K562 (cell line): Measurements from ENCODE around the gene DDRGK1. TPM values are rescaled to one million over a fixed set of nuclear protein-coding genes. Genes with fewer than 3 reads are reported as not detected.

Experiments
- ATAC-seq: fragments of 200-7000 bp; cut with Tn5 transposase; 3 replicates; pipeline ENCODE4 v1.9.1; 2020; ENCODE audit warnings: moderate library complexity
- BruUV-seq: library from RNA; stranded (reverse); fragments of 400-500 nt; replicated peaks from 2 replicates; lab custom pipeline; 2021; lab: Mats Ljungman, UMichigan
- CTCF ChIA-PET: fragments of 300-600 bp; formaldehyde crosslinking; extraction: SDS; loops from one replicate; lab custom pipeline; 2021; ENCODE audit warnings: low intra/inter-chr PET ratio; lab: Yijun Ruan, JAX
- POLR2A ChIA-PET: fragments of 300-600, 350-650 bp; sonication (Branson Sonifier 250); formaldehyde crosslinking; extraction: SDS; loops from one replicate; lab custom pipeline; 2021; ENCODE audit warnings: antibody characterized with exemption, inconsistent platforms; lab: Yijun Ruan, JAX
- DNase-seq, 4 experiments: peaks; one replicate each; pipeline versions ENCODE4 v3.0.0 to v3.0.0-alpha.2; 2011 to 2018; ENCODE audit warnings: low spot score in 3 of 4, mixed read lengths in 3 of 4; ENCODE audit errors: extremely low read depth in 1 of 4
- FAIRE-seq: peaks from 2 replicates; lab custom pipeline; 2011; peaks lifted over from hg19 to GRCh38; lab: Jason Lieb, UNC
- H2AFZ ChIP-seq: 2 replicates; pipeline ENCODE4 v1.6.0; 2011; ENCODE audit warnings: low read depth, low read length, control low read depth, inconsistent platforms
- H3K27ac ChIP-seq: fragments of 200-600 bp; 3 replicates; pipeline ENCODE4 v1.8.0; 2011; ENCODE audit warnings: low read depth, mild to moderate bottlenecking, control low read depth, inconsistent platforms, low read length, moderate library complexity, mixed read lengths; ENCODE audit errors: extremely low read depth
- H3K27me3 ChIP-seq, 2 experiments: fragments of 300-600 bp in 1 of 2; 2 replicates in 1 of 2; 3 replicates in 1 of 2; pipeline versions ENCODE4 v1.6.0 to v1.8.0; 2011; ENCODE audit warnings: inconsistent platforms in 2 of 2, low read length in 2 of 2, mild to moderate bottlenecking in 1 of 2, mixed read lengths in 1 of 2, moderate library complexity in 1 of 2; ENCODE audit not compliant: control insufficient read depth in 2 of 2, insufficient read depth in 2 of 2
- H3K36me3 ChIP-seq: fragments of 300-600 bp; 3 replicates; pipeline ENCODE4 v1.8.0; 2011; ENCODE audit warnings: mild to moderate bottlenecking, low read length, inconsistent platforms; ENCODE audit not compliant: control insufficient read depth, insufficient read depth
- H3K4me1 ChIP-seq, 2 experiments: fragments of 200-600 bp in 1 of 2; replicated peaks in 1 of 2; 2 replicates in 1 of 2; 3 replicates in 1 of 2; pipeline versions ENCODE4 v1.5.1 to v1.8.0; 2011; ENCODE audit warnings: inconsistent platforms in 2 of 2, low read length in 2 of 2, mild to moderate bottlenecking in 1 of 2, mixed read lengths in 1 of 2, moderate library complexity in 1 of 2; ENCODE audit not compliant: control insufficient read depth in 2 of 2, insufficient read depth in 2 of 2
- H3K4me2 ChIP-seq: 2 replicates; pipeline ENCODE4 v1.6.1; 2011; ENCODE audit warnings: low read length, control low read depth, inconsistent platforms, mixed read lengths; ENCODE audit not compliant: insufficient read depth
- H3K4me3 ChIP-seq: fragments of 200-600 bp; sonication (generic), shearing (Covaris generic); 2 replicates; pipeline ENCODE4 v1.5.1; 2016; ENCODE audit warnings: control low read depth, inconsistent platforms
- H3K79me2 ChIP-seq: fragments of 200-600 bp; 3 replicates; pipeline ENCODE4 v1.8.0; 2011; ENCODE audit warnings: low read length, inconsistent platforms; ENCODE audit not compliant: control insufficient read depth, insufficient read depth
- H3K9ac ChIP-seq, 2 experiments: 2 replicates each; pipeline versions ENCODE4 v1.6.0 to v1.6.1; 2011; ENCODE audit warnings: low read depth in 2 of 2, low read length in 2 of 2, control low read depth in 1 of 2, inconsistent platforms in 1 of 2, mild to moderate bottlenecking in 1 of 2, mixed read lengths in 1 of 2; ENCODE audit not compliant: insufficient read depth in 1 of 2
- H3K9me1 ChIP-seq: one replicate; pipeline ENCODE4 v1.6.0; 2011; ENCODE audit warnings: inconsistent platforms, mild to moderate bottlenecking, low read length, moderate library complexity; ENCODE audit not compliant: control insufficient read depth, insufficient read depth
- H3K9me3 ChIP-seq: replicated peaks from 2 replicates; pipeline ENCODE4 v1.5.1; 2011; ENCODE audit warnings: low read depth, low read length, inconsistent platforms; ENCODE audit not compliant: control insufficient read depth, insufficient read depth
- H4K20me1 ChIP-seq: replicated peaks from 2 replicates; pipeline ENCODE4 v1.6.1; 2011; ENCODE audit warnings: low read length, inconsistent platforms, mixed read lengths; ENCODE audit not compliant: control insufficient read depth, insufficient read depth
- BDP1 ChIP-seq: IDR thresholded peaks from 3 replicates; pipeline ENCODE4 v1.6.1; 2011; ENCODE audit not compliant: insufficient read length, insufficient read depth
- E2F8 ChIP-seq: fragments of 450-650 bp; IDR thresholded peaks from 2 replicates; pipeline ENCODE4 v1.7.1; 2018; ENCODE audit warnings: mild to moderate bottlenecking, low read depth; ENCODE audit not compliant: partially characterized antibody
- FOXP1 ChIP-seq: sonication (generic); formaldehyde crosslinking; IDR thresholded peaks from 2 replicates; pipeline ENCODE4 v1.8.0; 2022; ENCODE audit warnings: mild to moderate bottlenecking, missing genetic modification reagents
- GTF2F1 ChIP-seq: IDR thresholded peaks from 2 replicates; pipeline ENCODE4 v1.6.1; 2011; ENCODE audit warnings: low read depth, low read length, improper control_type of control experiment
- HDAC2 ChIP-seq: fragments of 450-650 bp; IDR thresholded peaks from 2 replicates; pipeline ENCODE4 v1.6.1; 2016; ENCODE audit warnings: mild to moderate bottlenecking
- HMG20B ChIP-seq: fragments of 250-450 bp; sonication (Bioruptor Pico); IDR thresholded peaks from 2 replicates; pipeline ENCODE4 v1.5.0; 2021; ENCODE audit warnings: mild to moderate bottlenecking
- HMGN3 ChIP-seq: IDR thresholded peaks from 2 replicates; pipeline ENCODE4 v1.6.1; 2011; ENCODE audit warnings: borderline replicate concordance, low read depth, mild to moderate bottlenecking, mixed read lengths, low read length; ENCODE audit not compliant: insufficient read length; ENCODE audit errors: extremely low read depth
- NBN ChIP-seq: fragments of 450-650 bp; IDR thresholded peaks from 2 replicates; pipeline ENCODE4 v1.6.1; 2016; ENCODE audit warnings: low read depth, mild to moderate bottlenecking
- POLR2AphosphoS2 ChIP-seq: IDR thresholded peaks from 2 replicates; pipeline ENCODE4 v1.6.1; 2012; ENCODE audit warnings: low read length, improper control_type of control experiment
- RBM15 ChIP-seq: fragments of 200-400 bp; formaldehyde crosslinking; IDR thresholded peaks from 2 replicates; pipeline ENCODE4 v1.6.1; 2018; ENCODE audit warnings: mild to moderate bottlenecking, low read length, moderate library complexity; ENCODE audit not compliant: insufficient read depth
- STAT6 ChIP-seq: sonication (generic); formaldehyde crosslinking; IDR thresholded peaks from 2 replicates; pipeline ENCODE4 v1.8.1; 2023; ENCODE audit warnings: mild to moderate bottlenecking, missing genetic modification reagents
- XRCC3 ChIP-seq: fragments of 450-650 bp; IDR thresholded peaks from 2 replicates; pipeline ENCODE4 v1.6.1; 2017; ENCODE audit warnings: mild to moderate bottlenecking, moderate library complexity
- ZNF23 ChIP-seq: fragments of 250-450 bp; sonication (Bioruptor Pico); IDR thresholded peaks from 2 replicates; pipeline ENCODE4 v1.4.0; 2020; ENCODE audit warnings: mild to moderate bottlenecking
- ZNF263 ChIP-seq: sonication (generic); formaldehyde crosslinking; IDR thresholded peaks from 2 replicates; pipeline ENCODE4 v1.8.0; 2022; ENCODE audit warnings: mild to moderate bottlenecking, missing genetic modification reagents, borderline replicate concordance
- WGBS: fragments of 100-300 bp; shearing (Covaris generic); methylation state at CpG from one replicate; pipeline ENCODE4 v1.1.6; 2016; ENCODE audit warnings: low coverage, mixed read lengths; ENCODE audit not compliant: insufficient coverage; ENCODE audit errors: missing lambda C conversion rate; 5-methylcytosine and 5-hydroxymethylcytosine counted together
- in situ Hi-C: fragments of 300-500 bp; cut with MboI; formaldehyde crosslinking; loops from 4 replicates; pipeline ENCODE4 v1.15.0; 2018; ENCODE audit warnings: inconsistent platforms, mixed read lengths
- intact Hi-C: fragments of 100-400 bp; cut with micrococcal nuclease; formaldehyde crosslinking; loops from 2 replicates; pipeline ENCODE4 v1.14.2; 2022
- polyA plus RNA-seq, 8 experiments: library from polyadenylated mRNA; depleted of rRNA in 4 of 8; stranded (reverse) in 5 of 8; unstranded in 3 of 8; fragments of >200 nt; fragmentation: Nextera tagmentation in 2 of 8; fragmentation: Illumina TruSeq in 1 of 8; extraction: Ambion mirVana in 2 of 8; extraction: Trizol in 1 of 8; gene quantifications; 2 replicates each; pipeline versions ENCODE4 v1.2.1 to v1.2.3, GENCODE V29; 2011 to 2014; ENCODE audit warnings: inconsistent platforms in 1 of 8, missing spikeins in 1 of 8
- total RNA-seq, 7 experiments: library from RNA; depleted of rRNA in 6 of 7; stranded (reverse); fragments of >200 nt in 6 of 7; fragmentation: Illumina TruSeq in 2 of 7; extraction: Trizol in 2 of 7; gene quantifications; 2 replicates each; pipeline versions ENCODE4 v1.2.1 to v1.2.3, GENCODE V29; 2011 to 2021; ENCODE audit warnings: low replicate concordance in 1 of 7

DDRGK1 gene
- total and polyA plus RNA-seq, 9 of the 15 experiments (the other 6 are each of a cell fraction or from before 2014, with no cell fraction given): 2.3 to 54.4 (median 29.1) TPM

- Histone ChIP-seq H3K79me2 (0 out of 3 replicates have a peak, but pooled peaks cover under 1% of the 10 kb centered on the region), H3K9me1 (no peaks in the 10 kb centered on the region), H4K20me1 (no peaks in the 10 kb centered on the region), H3K27ac (no peak overlapping the region), H3K36me3 (no peaks in the 10 kb centered on the region)
- CTCF ChIA-PET: no interaction called here
- DNase-seq: no peak
- in situ Hi-C loops: no loop called here
- no peak for FAIRE-seq
- no peak for ATAC-seq
- POLR2A ChIA-PET: no interaction called here
- 77% methylated on average over 23 of the region's 41 CpGs for WGBS
- no peak for TF ChIP-seq NBN
- TF ChIP-seq POLR2AphosphoS2: no peak
- no peak for TF ChIP-seq HMG20B (CRISPR knock-in tag)
- no peak for TF ChIP-seq XRCC3
- TF ChIP-seq HMGN3: no peak
- TF ChIP-seq BDP1: no peak
- TF ChIP-seq ZNF23 (CRISPR knock-in tag): no peak
- no peak for TF ChIP-seq FOXP1 (CRISPR knock-in tag)
- TF ChIP-seq HDAC2: no peak
- no peak for TF ChIP-seq ZNF263
- TF ChIP-seq STAT6: no peak
- TF ChIP-seq GTF2F1: no peak
- TF ChIP-seq E2F8: no peak
- no peak for TF ChIP-seq RBM15
- TF ChIP-seq, all 486 proteins: peak for 0
- Histone ChIP-seq H3K4me1 (peaks cover 0 to 46% of the 10 kb centered on the region in 2 experiments; a peak in 3 of 5 replicates), H3K9ac (no peak overlapping the region), H3K9me3 (no peaks in the 10 kb centered on the region), H3K4me3 (no peak overlapping the region), H3K27me3 (no peaks in the 10 kb centered on the region), H3K4me2 (no peak overlapping the region), H2AFZ (no peak overlapping the region)
- BruUV-seq: no TSS peak
- intact Hi-C loops: no loop called here
Measured at GRCh38 chr20:3164763-3165410, 39.6 kb downstream of the DDRGK1 start.
